NCI-H128 (cell line): ENCODE measurements around the gene UBASH3B.
"Not testable (repeated sequence)": the region's sequence is repeated elsewhere in the genome, so short reads cannot be mapped to it uniquely, and the experiment has no call there.

Source experiments
- DNase-seq: peaks from one replicate; lab custom pipeline; 2025; ENCODE audit not compliant: unreplicated experiment; lab: John Stamatoyannopoulos, UW

UBASH3B gene

GRCh38 chr11:122808478-122808869, 153.0 kb downstream of the UBASH3B start:
- no peak for DNase-seq

GRCh38 chr11:122809866-122810265, 154.3 kb downstream of the UBASH3B start:
- DNase-seq, result no peak

GRCh38 chr11:122811721-122812120, 156.2 kb downstream of the UBASH3B start:
- no peak for DNase-seq

- DNase-seq, result no peak
Observed at GRCh38 chr11:122812638-122813037, 157.1 kb downstream of the UBASH3B start.

DNA sequence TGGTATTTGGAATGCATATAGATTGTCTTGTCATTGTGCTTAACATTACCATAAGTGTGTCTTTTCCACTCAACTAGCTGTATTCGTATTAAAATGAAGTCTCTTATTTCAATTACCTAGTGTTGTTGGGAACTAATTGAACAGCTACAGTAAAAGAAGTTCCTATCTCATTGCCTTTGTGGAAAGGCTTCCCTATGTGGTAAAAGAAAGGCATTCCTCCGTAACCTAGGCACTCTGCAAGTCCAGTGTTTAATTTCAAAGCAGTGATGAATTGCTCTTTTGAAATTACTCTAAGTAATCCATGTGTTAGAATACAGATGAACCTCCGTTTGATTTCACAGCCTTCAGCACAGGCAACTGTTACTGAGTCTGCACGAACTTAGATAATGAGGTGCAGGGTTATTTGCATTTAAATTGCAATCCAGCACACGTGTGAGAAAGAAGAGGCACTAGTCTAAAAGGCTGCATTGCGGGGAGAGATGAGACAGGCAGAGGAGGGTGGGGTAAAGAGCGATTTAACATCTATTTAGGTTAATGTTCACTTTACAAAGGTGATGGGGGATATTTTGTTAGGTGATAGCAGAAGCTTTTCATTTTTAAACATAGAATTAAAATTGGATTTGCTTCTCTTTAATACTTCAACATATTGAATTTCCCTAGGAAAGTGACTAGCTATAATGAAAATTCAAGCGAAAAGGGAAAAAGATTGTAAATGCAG, 157.8 kb downstream of the UBASH3B start:
- DNase-seq, result no peak

- no peak for DNase-seq
Observed at GRCh38 chr11:122813894-122814270, 158.4 kb downstream of the UBASH3B start.

DNA sequence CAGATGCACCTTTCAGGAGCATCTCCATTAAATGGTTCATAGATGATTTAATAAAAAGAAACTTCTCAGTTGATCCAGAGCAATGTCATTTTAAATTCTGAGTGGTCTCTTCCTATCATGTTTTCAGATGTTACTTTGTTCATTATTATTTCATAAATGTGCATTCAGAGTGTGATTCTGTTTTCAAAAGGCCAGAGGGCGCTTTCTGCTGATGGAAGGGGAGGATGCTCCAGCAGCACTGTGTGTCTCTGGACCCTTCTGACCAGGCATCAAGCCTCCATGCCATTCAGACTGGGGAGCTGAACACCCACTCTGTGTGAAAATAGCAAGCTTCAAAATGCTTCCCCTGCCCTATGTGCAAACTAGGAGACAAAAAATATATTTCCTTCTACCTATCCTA, 158.9 kb downstream of the UBASH3B start:
- DNase-seq, result no peak

- no peak for DNase-seq
Observed at GRCh38 chr11:122815900-122816299, 160.4 kb downstream of the UBASH3B start.

- no peak for DNase-seq
Observed at GRCh38 chr11:122816761-122817520, 161.4 kb downstream of the UBASH3B start.

DNA sequence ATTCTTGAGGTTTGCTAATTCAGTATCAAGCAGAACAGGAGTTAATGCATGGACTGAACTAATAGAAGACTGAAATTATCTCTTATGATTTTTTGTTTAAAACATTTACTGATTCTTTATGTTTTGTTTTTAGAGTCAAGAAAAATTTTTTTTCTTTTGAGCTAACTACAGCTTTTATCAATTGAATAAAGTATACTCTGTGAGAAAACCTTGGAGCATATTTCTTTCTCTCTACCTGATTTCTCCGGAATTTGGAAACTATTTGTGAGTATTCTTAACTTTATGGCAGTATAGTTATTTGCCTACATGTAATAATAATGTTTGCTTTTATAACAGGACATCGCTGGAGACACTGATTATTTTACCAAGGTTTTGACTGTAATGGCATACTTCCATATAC, 164.6 kb downstream of the UBASH3B start:
- DNase-seq, result no peak

GRCh38 chr11:122821169-122821568, 165.6 kb downstream of the UBASH3B start:
- no peak for DNase-seq

- no peak for DNase-seq
Observed at GRCh38 chr11:122822241-122822640, 166.7 kb downstream of the UBASH3B start.

DNA sequence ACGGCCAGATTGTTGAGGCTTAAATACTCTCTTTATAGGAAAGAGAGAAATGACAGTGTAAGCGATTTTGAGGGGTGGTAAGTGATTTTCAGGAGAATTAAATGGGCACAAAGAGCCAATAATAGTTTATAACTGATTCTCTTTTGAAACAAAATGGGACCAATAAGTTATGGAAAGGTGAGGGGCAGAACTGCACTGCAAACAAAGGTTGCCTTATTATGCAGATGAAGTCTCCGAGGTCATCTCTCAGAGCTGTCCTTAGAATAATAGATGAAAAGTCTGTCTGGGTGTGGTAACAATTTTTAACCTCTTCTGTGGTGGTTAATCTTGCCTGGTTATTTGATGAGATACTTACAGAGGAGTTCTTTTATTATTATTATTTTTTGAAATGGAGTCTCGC, 168.0 kb downstream of the UBASH3B start:
- DNase-seq, result no peak

- not testable (repeated sequence) for DNase-seq
Observed at GRCh38 chr11:122829371-122829770, 173.8 kb downstream of the UBASH3B start.

DNA sequence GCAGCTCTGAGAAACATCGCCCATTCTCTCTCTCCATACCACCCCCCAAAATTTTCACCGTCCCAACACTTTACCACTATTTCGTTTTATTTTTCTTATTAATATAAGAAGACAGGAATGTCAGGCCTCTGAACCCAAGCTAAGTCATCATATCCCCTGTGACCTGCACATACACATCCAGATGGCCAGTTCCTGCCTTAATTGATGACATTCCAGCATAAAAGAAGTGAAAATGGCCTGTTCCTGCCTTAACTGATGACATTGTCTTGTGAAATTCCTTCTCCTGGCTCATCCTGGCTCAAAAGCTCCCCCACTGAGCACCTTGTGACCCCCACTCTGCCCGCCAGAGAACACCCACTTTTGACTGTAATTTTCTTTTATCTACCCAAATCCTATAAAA, 176.8 kb downstream of the UBASH3B start:
- DNase-seq, result not testable (repeated sequence)

DNA sequence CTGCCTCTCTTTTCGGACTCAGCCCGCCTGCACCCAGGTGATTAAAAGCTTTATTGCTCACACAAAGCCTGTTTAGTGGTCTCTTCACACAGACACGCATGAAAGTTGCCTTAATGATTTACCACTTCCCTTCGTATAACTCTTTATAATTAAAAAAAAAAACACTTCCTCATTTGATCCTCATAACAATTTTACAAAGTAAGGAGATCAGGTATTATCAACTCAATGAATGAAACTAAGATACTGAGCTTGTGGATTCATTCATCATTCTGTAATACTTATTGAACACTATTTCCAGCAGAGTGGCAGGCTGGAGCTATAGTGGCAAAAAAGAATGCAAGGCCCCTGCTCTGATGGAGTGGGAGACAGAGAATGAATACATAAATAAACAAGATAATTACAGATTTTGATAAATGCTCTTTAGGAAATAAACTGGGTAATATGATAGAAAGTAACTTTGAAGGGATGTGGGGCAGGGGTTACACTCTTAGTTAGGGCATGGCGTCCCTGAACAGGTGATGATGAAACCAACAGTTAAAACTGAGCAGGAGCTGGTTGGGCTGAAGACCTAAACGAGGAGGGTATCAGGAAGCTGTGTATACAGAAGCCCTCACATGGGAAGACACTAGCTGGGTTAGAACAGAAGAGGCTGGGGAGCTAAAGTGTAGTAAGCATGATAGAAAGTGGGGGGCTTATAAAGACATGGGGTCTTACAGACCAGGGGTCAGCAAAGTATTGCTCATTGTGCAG, 177.4 kb downstream of the UBASH3B start:
- DNase-seq, result no peak

- no peak for DNase-seq
Observed at GRCh38 chr11:122833846-122834464, 178.4 kb downstream of the UBASH3B start.

DNA sequence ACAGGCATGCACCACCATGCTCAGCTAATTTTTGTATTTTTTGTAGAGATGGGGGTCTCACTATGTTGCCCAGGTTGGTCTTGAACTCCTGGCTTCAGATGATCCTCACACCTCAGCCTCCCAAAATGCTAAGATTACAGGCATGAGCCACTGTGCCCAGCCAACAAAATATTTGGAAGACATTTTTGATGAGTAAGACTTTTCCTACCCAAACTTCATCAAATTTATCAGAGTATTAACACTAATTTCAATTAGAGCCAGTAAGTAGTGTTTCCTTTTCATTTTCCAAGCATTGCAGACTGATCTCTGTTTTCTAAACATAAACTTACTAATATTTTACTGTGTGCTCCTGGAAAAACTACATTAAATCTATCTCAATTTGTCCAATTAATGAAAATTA, 181.4 kb downstream of the UBASH3B start:
- DNase-seq, result no peak

- DNase-seq, result no peak
Observed at GRCh38 chr11:122837528-122838346, 182.2 kb downstream of the UBASH3B start.

DNA sequence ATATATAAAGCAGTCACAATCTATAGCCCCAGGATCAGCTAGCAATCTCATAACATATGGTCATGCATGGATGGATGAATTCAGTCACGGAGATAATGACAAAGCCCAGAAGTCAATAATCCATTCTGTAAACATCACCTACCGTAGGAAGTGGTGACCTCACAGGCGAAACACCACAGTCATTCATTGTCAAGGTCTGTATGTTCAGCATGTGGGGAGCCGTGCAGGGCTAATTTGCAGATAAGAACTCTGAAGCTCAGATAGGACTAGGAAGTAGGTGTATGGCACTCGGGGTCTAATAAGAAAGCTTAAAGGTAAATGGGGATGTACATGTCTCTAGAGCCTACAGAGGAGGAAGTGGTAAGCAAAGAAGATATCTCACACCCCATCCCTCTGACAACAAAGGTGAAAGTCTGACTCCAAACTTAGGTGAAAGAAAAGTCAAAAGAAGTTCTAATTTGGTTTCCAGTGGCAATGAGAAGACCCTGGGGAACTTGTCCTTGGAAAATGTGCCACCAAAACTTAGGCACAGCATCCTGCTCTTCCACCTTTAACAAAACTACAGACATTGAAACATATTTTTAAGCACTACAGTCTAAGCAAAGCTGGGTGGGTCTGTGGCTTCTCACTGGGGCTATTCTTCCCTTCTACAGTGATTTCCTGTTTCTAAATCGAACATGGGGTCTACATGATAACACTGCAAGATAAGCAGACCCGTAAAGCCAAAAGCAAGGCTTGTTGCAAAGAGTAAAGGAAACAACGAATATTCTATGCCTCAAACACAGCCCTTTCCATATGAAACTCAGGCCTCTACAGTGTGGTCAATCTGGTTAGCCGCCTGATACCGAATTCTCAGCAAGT, 188.0 kb downstream of the UBASH3B start:
- DNase-seq, result no peak
